CD14-positive monocyte (primary cell): ENCODE data around the gene FOXP1. TPM values are rescaled to one million over a fixed set of nuclear protein-coding genes. Genes with fewer than 3 reads are reported as not detected.

Experiments used
- DNase-seq, 3 donors: peaks; one replicate each; pipeline ENCODE4 v3.0.0-alpha.2; 2011 to 2022
- H2AFZ ChIP-seq: 2 replicates; pipeline ENCODE4 v1.6.0; 2012; ENCODE audit warnings: mild to moderate bottlenecking, low read depth, low read length, inconsistent platforms; ENCODE audit not compliant: insufficient read depth, poor library complexity, severe bottlenecking
- H3K27ac ChIP-seq, 2 donors: 1 replicate in 1 of 2; 2 replicates in 1 of 2; pipeline ENCODE4 v1.5.1; 2012 to 2013; ENCODE audit warnings: low read length in 2 of 2, control low read depth in 1 of 2, inconsistent platforms in 1 of 2, low read depth in 1 of 2, mild to moderate bottlenecking in 1 of 2
- H3K27me3 ChIP-seq, 2 donors: one replicate each; pipeline versions ENCODE4 v1.6.0 to v1.6.1; 2011 to 2013; ENCODE audit warnings: low read length in 2 of 2; ENCODE audit not compliant: control insufficient read depth in 2 of 2, insufficient read depth in 2 of 2
- H3K36me3 ChIP-seq, 2 donors: replicated peaks in 1 of 2; 1 replicate in 1 of 2; 2 replicates in 1 of 2; pipeline versions ENCODE4 v1.5.1 to v1.6.1; 2012 to 2013; ENCODE audit warnings: low read length in 2 of 2, control low read depth in 1 of 2, inconsistent platforms in 1 of 2, mild to moderate bottlenecking in 1 of 2; ENCODE audit not compliant: insufficient read depth in 2 of 2, control insufficient read depth in 1 of 2
- H3K4me1 ChIP-seq, 2 donors: 1 replicate in 1 of 2; 2 replicates in 1 of 2; pipeline versions ENCODE4 v1.5.1 to v1.6.1; 2012 to 2013; ENCODE audit warnings: low read length in 2 of 2, control low read depth in 1 of 2, inconsistent platforms in 1 of 2, mild to moderate bottlenecking in 1 of 2, moderate library complexity in 1 of 2; ENCODE audit not compliant: insufficient read depth in 2 of 2, control insufficient read depth in 1 of 2
- H3K4me2 ChIP-seq: replicated peaks from 2 replicates; pipeline ENCODE3; 2012; ENCODE audit warnings: low read length, moderate library complexity, mild to moderate bottlenecking; ENCODE audit not compliant: poor library complexity, severe bottlenecking; ENCODE audit errors: extremely low read depth
- H3K4me3 ChIP-seq, 3 experiments: fragments of 200-600 bp in 1 of 3; sonication (generic) in 1 of 3; replicated peaks in 1 of 3; 1 replicate in 2 of 3; 2 replicates in 1 of 3; pipeline ENCODE4 v1.5.1; 2011 to 2013; ENCODE audit warnings: low read length in 3 of 3, mild to moderate bottlenecking in 3 of 3, control low read depth in 2 of 3, low read depth in 2 of 3, inconsistent platforms in 1 of 3, moderate library complexity in 1 of 3
- H3K79me2 ChIP-seq: 2 replicates; pipeline ENCODE4 v1.6.0; 2012; ENCODE audit warnings: mild to moderate bottlenecking, control low read depth, inconsistent platforms, low read length, moderate library complexity; ENCODE audit not compliant: insufficient read depth
- H3K9ac ChIP-seq: 2 replicates; pipeline ENCODE4 v1.6.0; 2017; ENCODE audit warnings: low read length, mild to moderate bottlenecking; ENCODE audit not compliant: insufficient read depth, poor library complexity, severe bottlenecking
- H3K9me3 ChIP-seq, 2 donors: replicated peaks in 1 of 2; 1 replicate in 1 of 2; 2 replicates in 1 of 2; pipeline versions ENCODE4 v1.5.1 to v1.6.1; 2012 to 2013; ENCODE audit warnings: low read length in 2 of 2, control low read depth in 1 of 2; ENCODE audit not compliant: control insufficient read depth in 1 of 2, insufficient read depth in 1 of 2
- H4K20me1 ChIP-seq: 2 replicates; pipeline ENCODE4 v1.6.0; 2012; ENCODE audit warnings: mild to moderate bottlenecking, low read length, control low read depth, moderate library complexity; ENCODE audit not compliant: insufficient read depth
- H3K27ac Mint-ChIP-seq, 7 donors: one replicate each; pipeline ENCODE4 v1.8.0; 2020; ENCODE audit warnings: mild to moderate bottlenecking in 7 of 7, mixed read lengths in 7 of 7, moderate library complexity in 6 of 7, inconsistent platforms in 2 of 7
- H3K27me3 Mint-ChIP-seq, 3 donors: one replicate each; pipeline ENCODE4 v1.8.0; 2021 to 2022; ENCODE audit warnings: low read depth in 3 of 3, mild to moderate bottlenecking in 3 of 3, mixed read lengths in 3 of 3, moderate library complexity in 3 of 3, inconsistent platforms in 1 of 3
- H3K36me3 Mint-ChIP-seq, 2 donors: one replicate each; pipeline ENCODE4 v1.8.0; 2020; ENCODE audit warnings: mixed read lengths in 2 of 2, inconsistent platforms in 1 of 2, mild to moderate bottlenecking in 1 of 2
- H3K4me1 Mint-ChIP-seq: one replicate; pipeline ENCODE4 v1.8.0; 2020; ENCODE audit warnings: mild to moderate bottlenecking, mixed read lengths
- H3K4me3 Mint-ChIP-seq, 2 donors: one replicate each; pipeline ENCODE4 v1.8.0; 2020; ENCODE audit warnings: mild to moderate bottlenecking in 2 of 2, mixed read lengths in 2 of 2, moderate library complexity in 1 of 2
- H3K9me3 Mint-ChIP-seq, 7 donors: one replicate each; pipeline ENCODE4 v1.8.0; 2020 to 2022; ENCODE audit warnings: mixed read lengths in 7 of 7, mild to moderate bottlenecking in 6 of 7, moderate library complexity in 6 of 7, inconsistent platforms in 2 of 7
- CTCF ChIP-seq: fragments of 200-600 bp; IDR thresholded peaks from one replicate; pipeline ENCODE4 v1.8.0; 2022; ENCODE audit warnings: antibody characterized with exemption, mild to moderate bottlenecking
- WGBS: methylation state at CpG from one replicate; pipeline ENCODE4 v1.1.5; 2013; ENCODE audit warnings: missing lambda C conversion rate; ENCODE audit not compliant: insufficient coverage; 5-methylcytosine and 5-hydroxymethylcytosine counted together
- intact Hi-C, 2 donors: fragments of 100-400 bp; cut with micrococcal nuclease; formaldehyde crosslinking; loops; one replicate each; pipeline versions ENCODE4 v1.15.0 to v1.15.1; 2023
- polyA plus RNA-seq, 3 donors: library from polyadenylated mRNA; depleted of rRNA in 1 of 3; unstranded in 2 of 3; stranded (reverse) in 1 of 3; fragments of 300-500 nt in 2 of 3; fragments of >200 nt in 1 of 3; fragmentation: Illumina TruSeq in 2 of 3; gene quantifications; 1 replicate in 2 of 3; 2 replicates in 1 of 3; pipeline ENCODE4 v1.2.3, GENCODE V29; 2012 to 2021

FOXP1 gene
- polyA plus RNA-seq, 3 donors: 25.7 to 42.6 (median 27.8) TPM

GRCh38 chr3:71310359-71310979 lies 273.1 kb downstream of the FOXP1 start:
- H3K9me3 ChIP-seq: no peaks in the 10 kb centered on the region
- intact Hi-C loops: no loop called here
- H3K36me3 ChIP-seq: peaks cover 0 to 14% of the 10 kb centered on the region in 2 donors
- peaks cover 82% of the 10 kb centered on the region for H4K20me1 ChIP-seq
- peak overlapping the region in 1 of 2 donors; percentile 43 for H3K4me3 Mint-ChIP-seq
- 35% methylated on average over 9 of the region's 9 CpGs for WGBS
- no peak for TF ChIP-seq CTCF
- peaks cover 0 to 4% (median 0%) of the 10 kb centered on the region in 3 donors for H3K27me3 Mint-ChIP-seq
- H2AFZ ChIP-seq: no peak overlapping the region
- peaks cover 43% of the 10 kb centered on the region for H3K79me2 ChIP-seq
- no peak overlapping the region for H3K4me3 ChIP-seq
- H3K27me3 ChIP-seq: no peaks in the 10 kb centered on the region
- H3K4me2 ChIP-seq: no peak overlapping the region
- peak overlapping the region in 5 of 7 donors; percentile 12 to 86 (median 78) for H3K27ac Mint-ChIP-seq
- H3K27ac ChIP-seq: peak overlapping the region in 1 of 2 donors; percentile 53
- H3K36me3 Mint-ChIP-seq: peaks cover 19 to 31% of the 10 kb centered on the region in 2 donors
- peaks cover 30% of the 10 kb centered on the region for H3K4me1 Mint-ChIP-seq
- DNase-seq: peak in 1 of 3 donors; percentile 4
- no peaks in the 10 kb centered on the region for H3K9me3 Mint-ChIP-seq
- peaks cover 8 to 13% of the 10 kb centered on the region in 2 donors for H3K4me1 ChIP-seq
- no peak overlapping the region for H3K9ac ChIP-seq

GRCh38 chr3:71309886-71310285 lies 273.6 kb downstream of the FOXP1 start:
- Mint-ChIP-seq H3K27ac (peak overlapping the region in 1 of 7 donors; percentile 51), H3K36me3 (peaks cover 19 to 29% of the 10 kb centered on the region in 2 donors), H3K9me3 (no peaks in the 10 kb centered on the region), H3K4me3 (no peak overlapping the region), H3K27me3 (peaks cover 0 to 4% (median 0%) of the 10 kb centered on the region in 3 donors), H3K4me1 (peaks cover 36% of the 10 kb centered on the region)
- H3K9ac ChIP-seq: no peak overlapping the region
- H3K4me2 ChIP-seq: no peak overlapping the region
- peaks cover 45% of the 10 kb centered on the region for H3K79me2 ChIP-seq
- H2AFZ ChIP-seq: no peak overlapping the region
- TF ChIP-seq CTCF: no peak
- H3K4me3 ChIP-seq: no peak overlapping the region
- no peak for DNase-seq
- H3K9me3 ChIP-seq: no peaks in the 10 kb centered on the region
- no CpG with 5 or more reads among the region's 1 CpG for WGBS
- H3K36me3 ChIP-seq: peaks cover 0 to 14% of the 10 kb centered on the region in 2 donors
- intact Hi-C loops: loop anchor here in 1 of 2 donors (10.0 kb wide), 1 partner anchor 275 kb away; the partner anchor contains the start of gene FOXP1
- no peaks in the 10 kb centered on the region for H3K27me3 ChIP-seq
- no peak overlapping the region for H3K27ac ChIP-seq
- peaks cover 82% of the 10 kb centered on the region for H4K20me1 ChIP-seq
- peaks cover 12 to 13% of the 10 kb centered on the region in 2 donors for H3K4me1 ChIP-seq
